ENCODE results near the gene RASL11B.

RASL11B gene

GRCh38 chr4:52843351-52843750 lies 18.8 kb upstream of the RASL11B start:
- DNase-seq (ENCODE audit: low read depth in 2 of 2, low spot score in 1 of 2): no peak

DNA sequence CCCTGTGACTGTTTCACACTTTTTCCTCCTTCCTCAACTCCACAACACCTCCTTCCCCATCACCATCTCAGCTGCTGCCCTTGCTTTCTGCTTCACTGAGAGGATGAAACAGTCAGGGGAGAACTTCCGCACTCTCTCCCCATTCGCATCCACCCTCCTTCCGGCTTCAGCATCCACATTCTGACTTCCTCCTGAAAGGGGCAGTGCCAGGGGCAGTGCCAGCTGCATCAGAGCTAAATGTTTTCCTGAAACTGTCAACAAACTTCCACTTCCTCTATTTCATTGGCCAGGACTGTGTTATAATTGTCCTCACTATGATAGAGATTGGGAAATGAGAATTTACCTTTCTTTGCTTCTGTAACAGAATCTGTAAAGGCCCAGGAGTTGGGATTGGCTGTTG lies 18.2 kb upstream of the RASL11B start:
- DNase-seq (ENCODE audit: low read depth in 2 of 2, low spot score in 1 of 2): no peak

DNA sequence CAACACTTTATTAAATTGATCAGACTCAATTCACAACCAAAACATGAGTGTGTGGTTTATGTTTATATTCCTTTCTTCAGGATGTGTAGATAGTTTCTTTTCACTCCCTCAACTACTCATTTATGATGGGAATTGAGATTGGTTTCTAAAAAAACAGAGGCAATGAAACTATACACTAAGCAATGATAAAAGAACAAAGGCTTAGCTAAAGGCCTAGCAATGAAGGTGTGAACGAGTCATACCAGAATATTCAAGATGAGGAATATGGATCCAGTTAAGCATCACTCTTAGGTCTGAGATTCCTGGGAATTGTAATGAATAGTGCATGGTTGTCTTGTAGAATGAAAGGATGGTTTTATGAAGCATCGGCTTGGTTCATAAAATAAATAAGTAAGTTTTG lies 17.5 kb upstream of the RASL11B start:
- DNase-seq (ENCODE audit: low read depth in 2 of 2, low spot score in 1 of 2): no peak

GRCh38 chr4:52846502-52846901 lies 15.6 kb upstream of the RASL11B start:
- no peak for DNase-seq (ENCODE audit: low read depth in 2 of 2, low spot score in 1 of 2)

GRCh38 chr4:52848254-52848653 lies 13.9 kb upstream of the RASL11B start:
- no peak for DNase-seq (ENCODE audit: low read depth in 2 of 2, low spot score in 1 of 2)

DNA sequence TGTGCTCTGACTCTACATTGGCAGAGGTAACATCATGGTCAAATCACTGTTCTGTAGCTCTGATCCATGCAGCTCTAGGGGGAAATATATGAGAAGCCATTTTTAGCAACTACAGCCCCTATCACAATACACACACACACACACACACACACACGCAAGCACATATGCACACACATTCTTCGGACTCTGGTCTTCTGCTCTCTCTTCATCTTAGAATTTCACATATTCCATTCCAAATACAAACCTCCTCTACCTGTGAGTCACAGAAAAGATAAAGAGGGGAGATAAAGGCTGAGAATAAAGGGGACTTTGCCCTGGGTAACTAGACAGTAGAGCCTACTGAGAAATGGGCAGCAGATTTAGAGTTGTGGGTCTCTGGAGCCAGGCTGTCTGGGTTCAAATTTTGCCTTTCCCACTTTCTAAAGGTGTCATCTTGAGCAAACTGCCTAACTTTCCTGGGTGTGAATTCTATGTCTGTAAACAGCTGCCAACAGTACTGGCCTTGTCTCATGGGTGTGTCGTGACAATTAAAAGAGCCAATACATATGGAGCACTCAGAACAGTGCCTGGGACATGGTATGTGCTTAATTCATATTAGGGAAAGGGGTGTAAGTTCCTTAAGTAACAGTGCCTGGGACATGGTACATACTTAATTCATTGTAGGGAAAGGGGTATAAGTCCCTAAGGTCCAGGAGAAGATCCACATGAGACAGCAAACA lies 11.6 kb upstream of the RASL11B start:
- DNase-seq (ENCODE audit: low read depth in 2 of 2, low spot score in 1 of 2): no peak

GRCh38 chr4:52852041-52852440 lies 10.1 kb upstream of the RASL11B start:
- DNase-seq (ENCODE audit: low read depth in 2 of 2, low spot score in 1 of 2): no peak

- DNase-seq (ENCODE audit: low read depth in 2 of 2, low spot score in 1 of 2): no peak
Measured at GRCh38 chr4:52852711-52853110, 9.4 kb upstream of the RASL11B start.

DNA sequence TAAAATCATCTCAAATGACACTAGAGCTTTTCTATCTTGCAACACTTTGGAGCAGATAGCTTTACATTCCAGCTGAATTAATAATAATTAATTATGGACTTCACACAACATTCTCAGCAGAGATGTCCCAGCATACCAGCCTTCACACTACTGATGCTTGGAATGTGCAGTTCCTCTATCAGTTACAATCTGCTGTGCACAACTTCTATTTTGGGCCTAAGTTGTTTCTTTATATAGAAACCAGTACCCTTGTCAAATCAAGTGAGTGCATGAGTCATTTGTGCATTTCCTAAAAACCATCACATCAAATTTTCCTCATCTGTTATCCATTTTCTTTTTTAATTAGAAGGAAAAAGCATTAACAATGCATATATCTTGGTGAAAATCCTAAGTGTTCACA lies 8.8 kb upstream of the RASL11B start:
- no peak for DNase-seq (ENCODE audit: low read depth in 2 of 2, low spot score in 1 of 2)

DNA sequence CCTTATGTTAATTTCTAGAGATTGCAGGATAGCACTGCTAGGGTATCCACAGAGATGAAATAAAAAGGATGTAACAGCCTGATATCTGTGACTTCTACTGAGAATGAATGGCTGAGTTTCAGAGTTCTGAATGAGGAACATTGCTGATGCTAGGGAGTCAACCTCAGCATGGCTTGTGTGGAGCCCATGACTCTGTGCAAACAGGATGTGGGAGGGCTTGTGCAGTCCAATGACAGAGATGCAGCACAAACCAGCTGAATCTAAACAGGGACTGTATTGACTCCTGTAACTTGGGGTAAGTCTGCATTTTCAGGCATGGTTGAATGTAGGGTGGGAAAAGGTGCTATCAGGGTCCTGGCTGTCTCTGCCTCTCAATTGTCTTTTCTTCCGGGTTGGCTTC lies 5.3 kb upstream of the RASL11B start:
- DNase-seq (ENCODE audit: low read depth in 2 of 2, low spot score in 1 of 2): no peak

GRCh38 chr4:52860361-52860760 lies 1.8 kb upstream of the RASL11B start:
- DNase-seq (ENCODE audit: low read depth in 2 of 2, low spot score in 1 of 2): no peak

DNA sequence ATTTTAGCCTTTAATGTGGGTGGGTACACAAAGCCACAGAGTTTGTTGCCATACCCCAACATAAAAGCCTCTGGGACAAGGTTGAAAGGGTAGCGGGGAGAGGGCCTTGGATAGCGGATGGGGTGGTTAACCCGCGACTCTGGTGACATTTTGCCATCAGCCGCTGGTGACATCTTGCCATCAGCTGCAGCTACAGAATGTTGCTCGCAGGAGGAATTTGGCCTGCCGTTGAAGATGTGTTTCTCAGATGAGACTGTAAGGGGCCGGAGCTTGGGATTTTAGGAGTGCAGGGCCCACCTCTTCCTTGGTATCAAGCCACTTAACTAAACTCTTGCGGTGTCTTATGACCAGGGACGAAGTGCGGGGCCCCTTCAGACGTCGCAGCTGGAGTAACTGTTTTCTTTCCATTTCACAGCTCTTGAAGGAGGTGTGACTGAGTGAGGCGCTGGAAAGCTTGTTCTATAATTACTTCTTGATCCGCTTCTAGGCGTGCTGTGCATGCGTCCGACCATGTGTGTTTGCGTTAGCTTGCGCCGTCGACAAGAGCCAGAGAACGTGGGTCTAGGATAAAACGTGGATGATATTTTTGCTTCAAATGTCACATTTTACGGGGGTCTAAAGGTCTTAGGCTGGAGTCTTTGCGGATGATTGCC lies 820 bp upstream of the RASL11B start:
- no peak for DNase-seq (ENCODE audit: low read depth in 2 of 2, low spot score in 1 of 2)

- DNase-seq (ENCODE audit: low read depth in 2 of 2, low spot score in 1 of 2): no peak
Measured at GRCh38 chr4:52862639-52863161, 583 bp downstream of the RASL11B start.

DNA sequence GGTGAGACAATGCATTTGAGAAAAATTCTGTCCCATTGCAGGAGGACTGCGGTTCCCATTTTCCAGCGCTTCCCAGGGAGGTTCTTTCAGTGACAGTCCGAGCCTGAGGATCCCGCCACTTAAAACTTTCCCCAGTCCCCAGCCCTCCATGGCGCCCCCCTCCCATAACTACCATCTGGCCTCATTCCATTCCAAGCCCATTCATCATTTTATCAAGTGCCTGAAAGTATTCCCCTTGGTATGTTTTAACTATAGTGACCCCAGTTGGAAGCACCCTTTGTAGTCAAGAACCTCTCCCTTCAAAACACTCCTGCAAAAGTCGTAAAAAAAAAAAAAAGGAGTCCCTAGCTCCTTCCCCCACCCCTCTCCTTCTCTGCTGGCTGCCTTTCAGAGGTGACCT lies 1.2 kb downstream of the RASL11B start:
- no peak for DNase-seq (ENCODE audit: low read depth in 2 of 2, low spot score in 1 of 2)

- no peak for DNase-seq (ENCODE audit: low read depth in 2 of 2, low spot score in 1 of 2)
Measured at GRCh38 chr4:52864793-52865192, 2.7 kb downstream of the RASL11B start.

GRCh38 chr4:52865300-52865699 lies 3.2 kb downstream of the RASL11B start:
- DNase-seq (ENCODE audit: low read depth in 2 of 2, low spot score in 1 of 2): no peak

- no peak for DNase-seq (ENCODE audit: low read depth in 2 of 2, low spot score in 1 of 2)
Measured at GRCh38 chr4:52866734-52867133, 4.6 kb downstream of the RASL11B start.

DNA sequence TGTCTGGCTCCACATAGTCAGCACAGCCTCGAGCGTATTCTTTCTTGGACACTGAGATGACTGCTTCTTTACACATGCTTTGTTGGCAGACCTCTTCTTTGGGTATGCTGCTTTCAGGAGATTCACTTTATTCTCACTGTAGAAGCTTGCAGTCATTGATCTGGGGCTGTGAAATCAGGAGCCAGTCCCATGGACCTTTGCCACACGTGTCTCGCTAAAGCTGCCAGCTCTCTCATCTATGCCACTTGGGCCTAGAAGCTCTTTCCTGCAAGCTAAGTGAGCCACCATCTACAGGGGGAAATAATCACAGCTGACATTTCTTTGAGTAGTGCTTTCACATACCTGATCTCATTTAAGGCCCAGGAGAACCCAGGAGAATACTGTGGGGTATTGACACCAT lies 5.0 kb downstream of the RASL11B start:
- no peak for DNase-seq (ENCODE audit: low read depth in 2 of 2, low spot score in 1 of 2)

DNA sequence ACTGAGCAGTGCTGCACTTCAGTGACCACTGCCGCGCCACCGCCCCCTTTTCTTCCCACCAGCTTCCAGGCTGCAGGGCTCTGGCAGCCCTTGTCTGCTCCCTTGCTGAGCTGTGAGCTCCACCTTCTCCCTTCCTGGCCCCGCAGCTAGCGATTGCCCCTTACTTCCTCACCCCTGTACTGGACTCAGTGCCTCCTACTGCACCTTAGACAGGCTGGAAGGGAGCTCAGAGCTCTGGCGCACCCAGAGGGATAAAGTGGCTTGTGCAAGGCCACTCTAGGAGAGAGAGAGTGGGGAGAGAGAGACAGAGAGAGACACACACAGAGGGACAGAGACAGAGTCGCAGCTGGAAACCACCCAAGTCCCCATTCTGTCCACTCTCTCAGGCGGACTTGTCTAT lies 6.0 kb downstream of the RASL11B start:
- no peak for DNase-seq (ENCODE audit: low read depth in 2 of 2, low spot score in 1 of 2)

GRCh38 chr4:52869196-52869595 lies 7.1 kb downstream of the RASL11B start:
- DNase-seq (ENCODE audit: low read depth in 2 of 2, low spot score in 1 of 2): no peak

GRCh38 chr4:52869656-52870055 lies 7.5 kb downstream of the RASL11B start:
- DNase-seq (ENCODE audit: low read depth in 2 of 2, low spot score in 1 of 2): no peak

GRCh38 chr4:52870225-52870624 lies 8.1 kb downstream of the RASL11B start:
- DNase-seq (ENCODE audit: low read depth in 2 of 2, low spot score in 1 of 2): no peak

- DNase-seq (ENCODE audit: low read depth in 2 of 2, low spot score in 1 of 2): no peak
Measured at GRCh38 chr4:52873191-52873590, 11.1 kb downstream of the RASL11B start.

All from stimulated activated CD8-positive, alpha-beta memory T cell treated with anti-CD3 and anti-CD28 coated beads, Interleukin-4, amount 100 ng/mL, for 4 hours (primary cell).